Mucosa of descending colon (tissue), 3 donors: ENCODE results near the gene FGF12. TPM values are rescaled to one million over a fixed set of nuclear protein-coding genes. Genes with fewer than 3 reads are reported as not detected.

Experiments
- ATAC-seq: fragments of 200-7000 bp; cut with Tn5 transposase; one replicate; pipeline ENCODE4 v1.9.1; 2020; ENCODE audit warnings: mild to moderate bottlenecking, moderate library complexity
- DNase-seq, 3 donors: peaks; one replicate each; pipeline ENCODE4 v3.0.0-alpha.2; 2020
- H3K36me3 ChIP-seq: fragments of 200-600 bp; one replicate; pipeline ENCODE4 v1.8.0; 2021; ENCODE audit warnings: low read depth, mild to moderate bottlenecking
- H3K4me1 ChIP-seq: fragments of 200-600 bp; one replicate; pipeline ENCODE4 v1.8.0; 2021; ENCODE audit warnings: low read depth, mild to moderate bottlenecking
- H3K4me3 ChIP-seq: fragments of 200-600 bp; one replicate; pipeline ENCODE4 v1.8.0; 2021; ENCODE audit warnings: mild to moderate bottlenecking
- H3K9me3 ChIP-seq: fragments of 200-600 bp; one replicate; pipeline ENCODE4 v1.8.0; 2021; ENCODE audit warnings: mild to moderate bottlenecking
- CTCF ChIP-seq: fragments of 200-600 bp; IDR thresholded peaks from one replicate; pipeline ENCODE4 v1.8.0; 2022; ENCODE audit warnings: antibody characterized with exemption, mild to moderate bottlenecking
- intact Hi-C, 2 donors: fragments of 100-400 bp; cut with DNase I in 1 of 2; cut with micrococcal nuclease in 1 of 2; formaldehyde crosslinking; loops; one replicate each; pipeline versions ENCODE4 v1.11.0 to v1.11.1; 2022; cut with DNase I, micrococcal nuclease
- total RNA-seq, 3 donors: library from RNA; stranded (reverse); fragmentation: NEBNext Ultra II Directional in 2 of 3; extraction: Animal tissue kit (Norgen Biotek cat#: 25700) in 2 of 3; gene quantifications; one replicate each; pipeline versions ENCODE4 v1.2.1 to v1.2.4, GENCODE V29; 2021 to 2023
- donor health status: DM: no; HTN: no; CAD: no; lungs with moderate emphysema.
- donor health status: DM: no; HTN: no; CAD: no.
- donor health status: DM: no; HTN: yes; CAD: no.

FGF12 gene
- total RNA-seq, 3 donors from 2014 or later, result 0.35 to 3.3 (median 0.58) TPM

GRCh38 chr3:192570315-192570714, 157.0 kb downstream of the FGF12 start:
- TF ChIP-seq CTCF, result no peak
- DNase-seq (no peak), ATAC-seq (no peak)
- Histone ChIP-seq H3K4me3 (no peak overlapping the region), H3K4me1 (no peaks in the 10 kb centered on the region), H3K36me3 (no peaks in the 10 kb centered on the region), H3K9me3 (no peaks in the 10 kb centered on the region)
- intact Hi-C loops, result no loop called here

GRCh38 chr3:192566706-192567290, 160.5 kb downstream of the FGF12 start:
- ATAC-seq (peak; percentile 73), DNase-seq (peak in 2 of 3 donors; percentile 30 to 84)
- Histone ChIP-seq H3K9me3 (no peaks in the 10 kb centered on the region), H3K4me1 (no peaks in the 10 kb centered on the region), H3K4me3 (no peak overlapping the region), H3K36me3 (no peaks in the 10 kb centered on the region)
- TF ChIP-seq CTCF, result no peak
- intact Hi-C loops, result loop anchor here (5.0 to 10.0 kb wide), 3 partner anchors 236 to 1008 kb away; no protein-coding TSS in a partner anchor

- intact Hi-C loops, result loop anchor here (5.0 to 10.0 kb wide), 3 partner anchors 238 to 1010 kb away; no protein-coding TSS in a partner anchor
These were observed 162.7 kb downstream of the FGF12 start for GRCh38 chr3:192564611-192565010.

GRCh38 chr3:192563417-192563816, 163.9 kb downstream of the FGF12 start:
- intact Hi-C loops, result loop anchor here (10.0 kb wide), 2 partner anchors 241 to 1011 kb away; no protein-coding TSS in a partner anchor
- H3K9me3 ChIP-seq, result no peaks in the 10 kb centered on the region
- no peaks in the 10 kb centered on the region for H3K36me3 ChIP-seq
- no peak for TF ChIP-seq CTCF
- H3K4me3 ChIP-seq, result no peak overlapping the region
- ATAC-seq (no peak), DNase-seq (no peak)
- no peaks in the 10 kb centered on the region for H3K4me1 ChIP-seq

More at GRCh38 chr3:192564611-192565010, 162.7 kb downstream of the FGF12 start:
- no peak for TF ChIP-seq CTCF
- ATAC-seq (no peak), DNase-seq (no peak)
- Histone ChIP-seq H3K9me3 (no peaks in the 10 kb centered on the region), H3K4me3 (no peak overlapping the region), H3K4me1 (no peaks in the 10 kb centered on the region), H3K36me3 (no peaks in the 10 kb centered on the region)

GRCh38 chr3:192553707-192554106, 173.6 kb downstream of the FGF12 start:
- no peaks in the 10 kb centered on the region for H3K9me3 ChIP-seq
- intact Hi-C loops, result no loop called here
- no peak for ATAC-seq
- H3K36me3 ChIP-seq, result no peaks in the 10 kb centered on the region
- no peak overlapping the region for H3K4me3 ChIP-seq
- H3K4me1 ChIP-seq, result no peaks in the 10 kb centered on the region
- no peak for DNase-seq
- no peak for TF ChIP-seq CTCF
